Loucy (cell line): ENCODE measurements around the gene PHACTR3.

Experiments used
- CTCF ChIP-seq: fragments of 200-600 bp; sonication (generic); conservative IDR thresholded peaks from 2 replicates; pipeline ENCODE4 v1.5.1; 2014; ENCODE audit warnings: mild to moderate bottlenecking, antibody characterized with exemption, low read length
- EZH2phosphoT487 ChIP-seq: fragments of 200-600 bp; IDR thresholded peaks from 2 replicates; pipeline ENCODE4 v1.6.1; 2018; ENCODE audit warnings: antibody characterized with exemption, mild to moderate bottlenecking, moderate library complexity, borderline replicate concordance

GRCh38 chr20:59812286-59813125, 208.2 kb downstream of the PHACTR3 start:
- TF ChIP-seq CTCF (no peak), EZH2phosphoT487 (no peak)
